WI38 (cell line): ENCODE results near the gene DES.

Experiments used
- H3K4me3 ChIP-seq: 2 replicates; pipeline ENCODE4 v1.5.1; 2011; ENCODE audit warnings: low read depth, mild to moderate bottlenecking, control low read depth, low read length
- TF ChIP-seq, protein P1 (sequence below): IDR thresholded peaks from 2 replicates; pipeline ENCODE4 v1.5.1; 2012; ENCODE audit warnings: low read depth, mild to moderate bottlenecking, control low read depth, low read length

The DES gene

GRCh38 chr2:219384859-219385258 is 33.3 kb upstream of the DES start:
- H3K4me3 ChIP-seq = no peak overlapping the region
- TF ChIP-seq, protein P1, sequence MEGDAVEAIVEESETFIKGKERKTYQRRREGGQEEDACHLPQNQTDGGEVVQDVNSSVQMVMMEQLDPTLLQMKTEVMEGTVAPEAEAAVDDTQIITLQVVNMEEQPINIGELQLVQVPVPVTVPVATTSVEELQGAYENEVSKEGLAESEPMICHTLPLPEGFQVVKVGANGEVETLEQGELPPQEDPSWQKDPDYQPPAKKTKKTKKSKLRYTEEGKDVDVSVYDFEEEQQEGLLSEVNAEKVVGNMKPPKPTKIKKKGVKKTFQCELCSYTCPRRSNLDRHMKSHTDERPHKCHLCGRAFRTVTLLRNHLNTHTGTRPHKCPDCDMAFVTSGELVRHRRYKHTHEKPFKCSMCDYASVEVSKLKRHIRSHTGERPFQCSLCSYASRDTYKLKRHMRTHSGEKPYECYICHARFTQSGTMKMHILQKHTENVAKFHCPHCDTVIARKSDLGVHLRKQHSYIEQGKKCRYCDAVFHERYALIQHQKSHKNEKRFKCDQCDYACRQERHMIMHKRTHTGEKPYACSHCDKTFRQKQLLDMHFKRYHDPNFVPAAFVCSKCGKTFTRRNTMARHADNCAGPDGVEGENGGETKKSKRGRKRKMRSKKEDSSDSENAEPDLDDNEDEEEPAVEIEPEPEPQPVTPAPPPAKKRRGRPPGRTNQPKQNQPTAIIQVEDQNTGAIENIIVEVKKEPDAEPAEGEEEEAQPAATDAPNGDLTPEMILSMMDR = no peak

DNA sequence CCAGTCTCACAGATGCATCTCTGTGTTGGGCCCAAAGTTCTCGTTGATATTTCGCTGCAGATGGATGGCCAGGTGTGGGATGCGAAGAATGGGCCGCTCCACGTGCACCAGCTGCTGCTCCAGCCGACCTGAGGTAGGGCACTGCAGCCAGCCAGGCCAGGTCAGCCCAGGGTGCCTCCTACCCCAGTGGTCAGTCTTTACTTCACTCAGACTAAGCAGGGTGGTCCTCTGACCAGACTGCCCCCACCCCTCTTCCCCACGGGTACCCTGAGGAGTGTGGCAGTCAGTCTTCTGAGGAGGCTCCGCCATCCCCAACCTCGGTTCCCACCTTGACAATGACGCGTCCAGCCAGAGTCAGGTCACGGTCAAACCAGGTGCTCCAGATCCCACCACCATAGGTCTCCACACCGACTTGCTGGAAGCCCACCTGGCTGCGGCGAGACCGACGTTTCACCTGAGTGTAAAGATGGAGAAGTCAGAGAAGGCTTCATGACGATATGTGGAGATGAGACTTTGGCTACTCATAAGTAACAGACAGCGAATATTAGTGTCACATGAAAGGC is 32.1 kb upstream of the DES start:
- TF ChIP-seq, protein P1 = no peak
- H3K4me3 ChIP-seq = no peak overlapping the region; the same call in 1 of the 2 replicates

GRCh38 chr2:219386532-219387280 is 31.5 kb upstream of the DES start:
- H3K4me3 ChIP-seq = peak overlapping the region; percentile 87
- TF ChIP-seq, protein P1 = no peak

DNA sequence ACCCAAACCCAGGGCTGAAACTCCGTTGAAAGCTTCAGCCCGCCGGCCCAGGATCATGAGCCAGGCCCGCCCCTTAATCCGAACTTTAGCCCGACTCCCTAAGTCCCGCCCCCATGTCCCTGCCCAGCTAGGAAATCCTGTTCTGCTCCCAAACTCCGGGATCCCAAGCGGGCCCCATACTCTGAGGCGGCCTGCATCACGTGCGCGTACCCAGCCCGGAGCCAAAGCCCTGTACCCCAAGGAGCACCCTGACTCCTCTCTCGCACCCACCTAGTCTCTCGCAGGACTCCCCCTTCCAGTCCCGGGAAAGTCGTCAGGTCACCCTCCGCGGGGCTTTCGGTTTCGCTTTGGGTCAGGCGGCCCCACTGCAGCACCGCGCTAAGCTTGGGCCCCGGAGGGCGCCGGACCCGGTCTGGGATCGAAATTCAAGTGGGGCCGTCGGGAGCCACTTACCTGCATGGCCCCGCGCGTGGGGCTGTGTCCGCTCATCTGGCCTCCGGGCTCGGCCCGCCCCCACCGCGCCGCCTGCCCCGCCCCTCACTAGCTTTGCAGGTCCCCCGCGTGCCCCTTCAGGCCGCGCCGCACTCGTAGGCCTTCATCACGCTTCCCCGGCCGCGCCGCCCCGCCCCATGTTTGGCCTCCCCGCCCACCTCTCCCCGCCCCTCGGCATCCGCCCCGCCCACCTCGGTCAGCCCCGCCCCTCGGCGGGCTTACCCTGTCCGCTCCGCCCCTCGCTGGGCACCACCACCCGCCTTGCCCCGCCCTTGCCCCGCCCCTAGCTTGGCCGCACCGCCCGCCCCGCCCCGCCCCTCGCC is 30.7 kb upstream of the DES start, which contains the start of gene DNPEP:
TSS of gene DNPEP (minus strand) at position 607 of the 815 bp plus-strand sequence. CDS start at position 489, 118 bp downstream.
- peak within 1 kb of the TSS; percentile 87 for H3K4me3 ChIP-seq
- TF ChIP-seq, protein P1 = no peak

DNA sequence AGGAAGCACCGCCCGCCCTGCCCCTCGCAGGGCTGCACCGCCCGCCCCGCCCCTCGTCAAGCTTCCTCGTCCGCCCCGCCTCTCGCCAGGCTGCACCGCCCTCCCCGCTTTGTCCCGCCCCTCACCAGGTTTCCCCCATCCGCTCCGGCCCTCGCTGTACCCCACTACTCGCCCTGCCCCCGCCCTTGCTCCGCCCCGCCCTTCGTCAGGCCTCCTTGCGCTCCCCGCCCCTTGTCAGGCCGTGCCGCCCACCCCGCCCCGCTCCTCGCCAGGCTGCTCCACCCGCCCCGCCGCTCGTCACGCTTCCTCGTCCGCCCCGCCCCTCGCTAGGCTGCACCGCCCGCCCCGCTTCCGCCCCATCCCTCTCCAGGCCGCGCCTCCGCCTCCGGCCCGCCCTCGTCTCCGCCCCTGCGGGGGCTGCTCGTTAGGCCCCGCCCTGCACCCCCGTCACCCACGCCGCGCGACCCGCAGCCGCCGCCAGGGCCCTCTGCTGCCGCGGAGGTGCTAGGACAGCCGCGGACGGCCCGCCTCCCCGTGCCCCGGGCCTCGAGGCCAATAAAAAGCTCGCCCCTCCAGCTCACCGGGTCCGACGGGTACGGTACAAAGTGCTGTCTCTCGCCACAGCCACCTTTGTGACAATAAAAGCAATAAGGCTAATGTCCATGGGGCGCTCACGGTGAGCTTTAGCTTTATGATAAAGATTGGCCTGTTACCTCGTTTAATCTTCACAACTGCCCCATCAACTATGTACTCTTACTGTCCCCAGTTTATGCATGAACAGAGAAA is 29.9 kb upstream of the DES start:
- TF ChIP-seq, protein P1 = peak; percentile 37
- H3K4me3 ChIP-seq = peak overlapping the region; percentile 37

DNA sequence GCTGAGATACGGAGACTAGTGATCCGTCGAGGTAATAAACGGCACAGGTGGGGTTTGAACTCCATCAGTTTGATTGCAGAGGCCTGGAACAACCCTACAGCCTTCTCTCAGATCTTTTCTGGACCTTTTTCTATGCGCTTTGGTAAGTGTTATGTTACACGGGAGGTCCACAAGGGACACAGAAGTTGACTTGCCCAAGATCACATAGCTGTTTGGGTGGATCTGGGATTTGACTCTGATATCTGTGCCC is 29.3 kb upstream of the DES start:
- TF ChIP-seq, protein P1 = no peak
- no peak overlapping the region; the same call in 1 of the 2 replicates for H3K4me3 ChIP-seq
